SH-SY5Y (cell line): ENCODE data around the gene LSM14B.

Experiments used
- GATA2 ChIP-seq: IDR thresholded peaks from 2 replicates; pipeline ENCODE4 v1.6.1; 2011; ENCODE audit warnings: mild to moderate bottlenecking, low read depth, low read length
- GATA3 ChIP-seq: IDR thresholded peaks from 2 replicates; pipeline ENCODE4 v1.6.1; 2011; ENCODE audit warnings: low read depth, mild to moderate bottlenecking, low read length, moderate library complexity

DNA sequence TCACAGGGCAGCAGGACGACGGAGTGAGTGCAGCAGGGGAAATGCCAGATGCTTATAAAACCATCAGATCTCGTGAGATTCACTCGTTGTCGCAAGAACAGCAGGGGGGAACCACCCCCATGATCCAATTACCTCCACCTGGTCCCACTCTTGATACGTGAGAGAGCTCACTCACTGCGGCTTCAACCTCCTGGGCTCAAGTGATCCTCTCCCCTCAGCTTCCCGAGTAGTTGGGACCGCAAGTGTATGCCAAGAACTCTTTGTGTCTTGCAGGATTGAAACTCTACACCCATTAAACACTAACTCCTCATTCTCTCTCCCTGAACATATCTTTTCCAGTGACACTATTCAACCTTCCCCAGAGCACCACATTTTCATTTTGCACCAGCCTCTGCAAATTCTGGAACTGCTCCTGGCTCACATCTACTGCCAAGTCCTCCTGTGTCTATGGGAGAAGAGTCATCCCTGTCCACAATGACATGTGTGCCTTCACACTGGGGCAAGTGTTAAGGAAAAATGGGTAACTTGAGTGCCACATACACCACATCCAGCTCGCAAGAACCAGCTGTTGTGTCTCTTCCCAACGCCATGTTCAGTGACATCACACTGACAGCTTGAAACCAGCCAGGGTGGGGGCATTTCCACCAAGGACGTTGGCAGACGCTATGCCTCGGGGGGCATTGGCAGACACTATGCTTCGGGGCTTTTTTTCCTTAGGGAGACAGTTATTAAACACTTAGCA is 41.9 kb upstream of the LSM14B start:
- TF ChIP-seq GATA2 (no peak), GATA3 (no peak)
